GM12878 (cell line): ENCODE measurements around the gene GLRA1. TPM values are rescaled to one million over a fixed set of nuclear protein-coding genes. Genes with fewer than 3 reads are reported as not detected.

Source experiments
- ATAC-seq: fragments of 200-7000 bp; cut with Tn5 transposase; 3 replicates; pipeline ENCODE4 v1.9.1; 2020; ENCODE audit warnings: mild to moderate bottlenecking, moderate library complexity
- BruUV-seq: library from RNA; stranded (reverse); fragments of 400-500 nt; replicated peaks from 2 replicates; lab custom pipeline; 2021; lab: Mats Ljungman, UMichigan
- CTCF ChIA-PET: fragments of 300-600 bp; sonication (Branson Sonifier 250); formaldehyde crosslinking; extraction: SDS; loops from one replicate; lab custom pipeline; 2021; ENCODE audit warnings: inconsistent platforms; lab: Yijun Ruan, JAX
- POLR2A ChIA-PET: fragments of 350-600 bp; formaldehyde crosslinking; extraction: SDS; loops from one replicate; lab custom pipeline; 2021; ENCODE audit warnings: inconsistent platforms; lab: Charles Lee
- RAD21 ChIA-PET: fragments of 300-600 bp; sonication (Branson Sonifier 250); formaldehyde crosslinking; loops from one replicate; lab custom pipeline; 2023; ENCODE audit warnings: antibody characterized with exemption; ENCODE audit not compliant: unreplicated experiment; lab: Charles Lee
- SMC1A ChIA-PET: fragments of 300-600 bp; sonication (Branson Sonifier 250); formaldehyde crosslinking; loops from one replicate; lab custom pipeline; 2023; ENCODE audit not compliant: unreplicated experiment, uncharacterized antibody; lab: Charles Lee
- DNase-seq: peaks from one replicate; pipeline ENCODE4 v3.0.0-alpha.2; 2011; ENCODE audit warnings: low read depth, low spot score
- FAIRE-seq: peaks from 3 replicates; lab custom pipeline; 2011; peaks lifted over from hg19 to GRCh38; lab: Jason Lieb, UNC
- H2AFZ ChIP-seq: 2 replicates; pipeline ENCODE4 v1.6.0; 2011; ENCODE audit warnings: low read depth, low read length, control low read depth; ENCODE audit not compliant: control insufficient read depth
- H3K27ac ChIP-seq: 2 replicates; pipeline ENCODE4 v1.5.1; 2011; ENCODE audit warnings: control low read depth; ENCODE audit not compliant: control insufficient read depth, insufficient read depth
- H3K27me3 ChIP-seq, 2 experiments: replicated peaks in 1 of 2; 2 replicates each; pipeline versions ENCODE4 v1.6.0 to v1.6.1; 2011; ENCODE audit warnings: low read length in 1 of 2; ENCODE audit not compliant: control insufficient read depth in 2 of 2, insufficient read depth in 2 of 2
- H3K36me3 ChIP-seq, 2 experiments: 2 replicates each; pipeline ENCODE4 v1.5.1; 2011; ENCODE audit warnings: low read length in 1 of 2; ENCODE audit not compliant: control insufficient read depth in 2 of 2, insufficient read depth in 2 of 2
- H3K4me1 ChIP-seq: 2 replicates; pipeline ENCODE4 v1.6.1; 2011; ENCODE audit warnings: mild to moderate bottlenecking, low read length, moderate library complexity, mixed read lengths; ENCODE audit not compliant: control insufficient read depth, insufficient read depth
- H3K4me2 ChIP-seq: 2 replicates; pipeline ENCODE4 v1.6.0; 2011; ENCODE audit warnings: control low read depth; ENCODE audit not compliant: control insufficient read depth, insufficient read depth
- H3K4me3 ChIP-seq: fragments of 200-600 bp; sonication (generic); 2 replicates; pipeline ENCODE4 v1.5.1; 2016
- H3K79me2 ChIP-seq: 2 replicates; pipeline ENCODE4 v1.6.0; 2011; ENCODE audit warnings: low read length; ENCODE audit not compliant: control insufficient read depth, insufficient read depth
- H3K9ac ChIP-seq: 2 replicates; pipeline ENCODE4 v1.8.0; 2011; ENCODE audit warnings: low read length, control low read depth, mixed read lengths; ENCODE audit not compliant: control insufficient read depth, insufficient read depth
- H3K9me3 ChIP-seq: replicated peaks from 3 replicates; pipeline ENCODE4 v1.5.1; 2011; ENCODE audit warnings: mild to moderate bottlenecking, low read length; ENCODE audit not compliant: control insufficient read depth, insufficient read depth
- H4K20me1 ChIP-seq: 2 replicates; pipeline ENCODE4 v1.6.0; 2011; ENCODE audit not compliant: control insufficient read depth, insufficient read depth
- BCLAF1 ChIP-seq: fragments of 450-650 bp; IDR thresholded peaks from 2 replicates; pipeline ENCODE4 v1.6.1; 2017; ENCODE audit warnings: antibody characterized with exemption, mild to moderate bottlenecking, moderate library complexity
- CBX5 ChIP-seq: sonication (generic); IDR thresholded peaks from 2 replicates; pipeline ENCODE4 v1.6.1; 2016; ENCODE audit warnings: low read depth, moderate library complexity, mild to moderate bottlenecking, inconsistent platforms
- CHD2 ChIP-seq: IDR thresholded peaks from 2 replicates; pipeline ENCODE4 v1.6.1; 2011; ENCODE audit warnings: low read depth, low read length, improper control_type of control experiment, borderline replicate concordance
- CHD4 ChIP-seq: fragments of 200-600 bp; sonication (generic); IDR thresholded peaks from 2 replicates; pipeline ENCODE4 v1.6.1; 2016; ENCODE audit warnings: mild to moderate bottlenecking
- E2F8 ChIP-seq: fragments of 450-650 bp; IDR thresholded peaks from 2 replicates; pipeline ENCODE4 v1.6.1; 2018; ENCODE audit warnings: mild to moderate bottlenecking, low read depth, moderate library complexity; ENCODE audit not compliant: partially characterized antibody
- HDAC2 ChIP-seq: fragments of 200-600 bp; sonication (generic); IDR thresholded peaks from 2 replicates; pipeline ENCODE4 v1.6.1; 2017
- MEF2A ChIP-seq: IDR thresholded peaks from 2 replicates; pipeline ENCODE4 v1.6.1; 2011; ENCODE audit warnings: low read depth, mild to moderate bottlenecking, low read length, moderate library complexity; ENCODE audit not compliant: insufficient read depth
- MYB ChIP-seq: fragments of 150-350 bp; IDR thresholded peaks from 2 replicates; pipeline ENCODE4 v1.6.1; 2014; ENCODE audit warnings: mild to moderate bottlenecking, low read depth, low read length, borderline replicate concordance
- POLR2AphosphoS5 ChIP-seq: IDR thresholded peaks from 2 replicates; pipeline ENCODE4 v1.6.1; 2011; ENCODE audit warnings: mild to moderate bottlenecking, low read length, inconsistent platforms
- SIX5 ChIP-seq: IDR thresholded peaks from 2 replicates; pipeline ENCODE4 v1.6.1; 2011; ENCODE audit warnings: mild to moderate bottlenecking, low read depth, low read length, moderate library complexity; ENCODE audit not compliant: severe bottlenecking
- SPI1 ChIP-seq: IDR thresholded peaks from 2 replicates; pipeline ENCODE4 v1.6.1; 2011; ENCODE audit warnings: low read depth, mild to moderate bottlenecking, low read length, moderate library complexity, borderline replicate concordance; ENCODE audit not compliant: insufficient read depth
- TAF1 ChIP-seq: IDR thresholded peaks from 2 replicates; pipeline ENCODE4 v1.6.1; 2011; ENCODE audit warnings: mild to moderate bottlenecking, low read depth, low read length, borderline replicate concordance
- TCF12 ChIP-seq: IDR thresholded peaks from 2 replicates; pipeline ENCODE4 v1.6.1; 2011; ENCODE audit warnings: low read depth, mild to moderate bottlenecking, low read length
- TCF3 ChIP-seq: IDR thresholded peaks from 2 replicates; pipeline ENCODE4 v1.6.1; 2012; ENCODE audit warnings: low read depth, mild to moderate bottlenecking, low read length, borderline replicate concordance; ENCODE audit not compliant: insufficient read depth
- WGBS: methylation state at CpG from one replicate; pipeline ENCODE4 v1.1.6; 2016; ENCODE audit warnings: low lambda C conversion rate; ENCODE audit not compliant: insufficient replicate concordance, insufficient coverage; ENCODE audit errors: missing lambda C conversion rate; 5-methylcytosine and 5-hydroxymethylcytosine counted together
- in situ Hi-C: fragments of 300-500 bp; cut with MboI; formaldehyde crosslinking; loops from 9 replicates; pipeline ENCODE4 v1.14.3; 2018; ENCODE audit warnings: mixed read lengths
- intact Hi-C: fragments of 100-400 bp; cut with micrococcal nuclease; formaldehyde crosslinking; loops from one replicate; pipeline ENCODE4 v1.14.2; 2022; ENCODE audit not compliant: unreplicated experiment
- polyA plus RNA-seq, 11 experiments: library from polyadenylated mRNA; depleted of rRNA in 4 of 11; unstranded in 6 of 11; stranded (reverse) in 5 of 11; fragments of >200 nt; fragmentation: Nextera tagmentation in 4 of 11; fragmentation: Illumina TruSeq in 1 of 11; extraction: Ambion mirVana in 4 of 11; extraction: Trizol in 1 of 11; gene quantifications; 1 replicate in 1 of 11; 2 replicates in 10 of 11; pipeline versions ENCODE4 v1.2.1 to v1.2.3, GENCODE V29; 2011 to 2016; ENCODE audit warnings: inconsistent platforms in 2 of 11, missing spikeins in 2 of 11, low read depth in 1 of 11
- total RNA-seq, 4 experiments: library from RNA; depleted of rRNA in 3 of 4; stranded (reverse); fragments of >200 nt in 3 of 4; fragmentation: Illumina TruSeq in 1 of 4; extraction: Trizol in 1 of 4; gene quantifications; 2 replicates each; pipeline versions ENCODE4 v1.2.1 to v1.2.3, GENCODE V29; 2013 to 2021

The GLRA1 gene
- total and polyA plus RNA-seq, 10 of the 15 experiments (the other 5 are each of a cell fraction or from before 2014, with no cell fraction given), result not detected

GRCh38 chr5:151909628-151910027 is 15.0 kb downstream of the GLRA1 start:
- intact Hi-C loops (no loop called here), in situ Hi-C loops (no loop called here)
- 19% methylated on average over 1 of the region's 1 CpG for WGBS
- Histone ChIP-seq H3K4me2 (no peak overlapping the region), H3K9ac (no peak overlapping the region), H3K79me2 (no peaks in the 10 kb centered on the region), H3K27ac (no peak overlapping the region), H3K9me3 (no peaks in the 10 kb centered on the region), H3K27me3 (no peaks in the 10 kb centered on the region), H4K20me1 (no peaks in the 10 kb centered on the region), H2AFZ (no peak overlapping the region), H3K4me1 (peaks cover 7% of the 10 kb centered on the region), H3K36me3 (no peaks in the 10 kb centered on the region), H3K4me3 (no peak overlapping the region)
- ChIA-PET POLR2A (no interaction called here), RAD21 (no interaction called here), SMC1A (no interaction called here), CTCF (no interaction called here)
- TF ChIP-seq E2F8 (no peak), SPI1 (no peak), CBX5 (no peak), SIX5 (no peak), MYB (no peak), POLR2AphosphoS5 (no peak), BCLAF1 (no peak), TCF3 (no peak), HDAC2 (no peak), CHD2 (no peak), TAF1 (no peak), TCF12 (no peak), CHD4 (no peak), MEF2A (no peak)
- DNase-seq, result no peak
- BruUV-seq, result no TSS peak
- no peak for ATAC-seq
- FAIRE-seq, result no peak
